Measurements from ENCODE around the gene UCMA. TPM values are rescaled to one million over a fixed set of nuclear protein-coding genes. Genes with fewer than 3 reads are reported as not detected.

The UCMA gene
- polyA plus RNA-seq, 1 donor, result 0.95 TPM

DNA sequence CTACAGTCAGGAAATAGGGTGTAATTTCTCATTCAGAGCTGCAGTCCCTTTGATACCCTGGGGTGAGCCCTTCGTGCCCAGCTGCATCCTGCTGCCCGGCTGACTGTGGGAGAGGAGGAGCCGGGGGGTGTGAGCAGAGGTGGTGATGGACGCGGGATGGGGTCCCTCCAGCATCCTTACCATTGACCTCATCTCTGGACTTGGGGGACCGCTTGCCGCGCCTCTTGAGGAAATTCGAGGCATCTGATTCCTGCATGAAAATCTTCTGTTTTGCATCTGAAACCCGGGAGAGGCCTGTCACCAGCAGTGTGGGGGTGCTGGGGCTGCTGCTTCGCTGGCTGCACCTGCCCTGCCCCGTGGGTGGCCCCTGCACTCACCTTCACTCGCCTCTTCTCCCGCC is 816 bp downstream of the UCMA start:
- DNase-seq (ENCODE audit: low read depth), result no peak

DNA sequence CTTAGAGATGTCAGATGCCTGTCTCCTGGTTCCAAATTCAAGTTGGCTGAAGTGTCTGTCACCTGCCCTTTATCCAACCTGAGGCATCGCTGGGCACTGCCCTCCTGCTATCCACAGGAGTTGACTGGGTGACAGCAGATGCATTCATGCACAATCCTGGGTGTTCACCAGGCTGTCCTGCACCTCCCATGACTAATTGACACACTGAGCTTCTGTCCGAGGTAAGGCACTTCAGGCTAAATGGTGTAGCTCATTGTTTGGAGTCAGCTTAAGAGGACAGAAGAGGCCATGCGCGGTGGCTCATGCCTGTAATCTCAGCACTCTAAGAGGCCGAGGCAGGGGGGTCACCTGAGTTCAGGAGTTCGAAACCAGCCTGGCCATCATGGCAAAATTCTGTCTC is 2.4 kb downstream of the UCMA start:
- DNase-seq (ENCODE audit: low read depth), result no peak

- DNase-seq (ENCODE audit: low read depth), result no peak
Observed at GRCh38 chr10:13231190-13231589, 3.0 kb downstream of the UCMA start.

DNA sequence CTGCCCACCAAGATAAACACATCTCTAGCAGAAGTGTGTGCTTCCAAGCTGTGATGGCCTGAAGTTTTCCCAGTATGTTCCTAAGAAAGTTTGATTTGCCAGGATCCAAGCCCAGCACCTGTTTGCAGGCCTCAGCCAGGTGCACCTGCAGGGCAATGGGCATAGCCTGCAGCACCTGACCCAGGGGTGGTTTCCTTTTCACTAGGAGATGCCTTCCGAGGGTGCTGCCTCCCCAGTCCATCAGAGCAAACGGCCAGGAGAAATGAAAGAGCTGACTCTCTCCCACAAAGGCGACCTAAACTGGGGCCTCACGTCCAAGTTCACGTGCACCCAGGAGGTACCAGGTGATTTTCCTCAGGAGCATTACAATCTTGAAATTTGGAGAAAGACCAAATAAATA is 7.1 kb downstream of the UCMA start:
- DNase-seq (ENCODE audit: low read depth), result no peak

- no peak for DNase-seq (ENCODE audit: low read depth)
Observed at GRCh38 chr10:13225601-13226000, 8.6 kb downstream of the UCMA start.

DNA sequence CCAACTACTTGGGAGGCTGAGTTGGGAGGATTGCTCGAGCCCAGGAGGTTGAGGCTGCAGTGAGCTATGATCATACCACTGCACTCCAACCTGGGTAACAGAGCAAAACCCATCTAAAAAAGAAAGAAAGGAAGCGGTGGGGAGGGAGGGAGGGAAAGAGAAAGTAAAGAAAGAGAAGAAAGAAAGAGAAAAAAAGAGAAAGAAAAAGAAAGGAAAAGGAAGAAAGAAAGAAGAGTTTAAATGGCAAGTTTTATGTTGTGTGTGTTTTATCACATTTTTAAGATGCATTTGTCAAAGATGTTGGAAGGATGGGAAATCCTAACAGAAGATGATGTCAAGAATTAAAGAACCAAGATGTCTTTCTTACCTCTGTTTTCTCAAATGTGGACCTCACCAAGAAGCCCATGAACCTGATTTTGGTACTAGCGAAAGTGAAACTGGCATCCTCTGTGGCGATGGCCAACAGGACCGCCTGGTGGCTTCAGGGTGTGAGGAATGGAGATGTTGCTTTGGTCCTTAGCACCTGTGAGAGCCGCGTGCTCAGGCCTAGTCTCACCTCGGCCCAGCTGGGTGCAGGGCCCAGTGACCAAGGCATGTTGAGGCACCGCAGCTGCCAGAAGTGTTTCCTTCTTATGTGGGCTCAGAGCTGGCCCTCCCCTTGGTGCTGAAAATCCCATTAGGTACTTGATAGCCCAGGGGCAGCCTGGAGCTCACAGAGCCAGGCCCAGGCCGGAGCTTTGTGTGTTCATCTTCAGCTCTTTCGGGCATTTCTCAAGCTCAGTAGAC is 9.8 kb downstream of the UCMA start:
- no peak for DNase-seq (ENCODE audit: low read depth)

GRCh38 chr10:13223241-13223640 is 10.9 kb downstream of the UCMA start:
- no peak for DNase-seq (ENCODE audit: low read depth)

GRCh38 chr10:13222566-13222965 is 11.6 kb downstream of the UCMA start:
- DNase-seq (ENCODE audit: low read depth), result no peak

DNA sequence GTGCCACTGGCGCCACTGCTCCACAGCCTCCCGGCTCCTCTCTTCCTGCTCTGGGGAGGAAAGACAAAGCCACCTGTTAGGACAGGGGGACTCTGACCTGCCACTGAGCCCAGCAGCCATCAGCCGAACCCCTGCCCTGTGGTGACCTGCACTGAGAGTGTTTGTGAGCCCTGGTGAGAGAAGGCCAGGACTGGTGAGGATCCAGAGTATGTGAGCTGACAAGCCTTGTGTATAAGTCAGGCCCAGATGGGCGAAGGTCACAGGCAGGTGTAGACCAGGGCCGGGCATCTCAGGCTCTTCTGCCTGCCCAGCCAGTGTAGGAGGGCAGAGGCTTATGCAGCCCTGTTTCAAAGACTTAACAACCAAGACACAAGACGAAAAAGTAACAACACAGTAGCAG is 12.0 kb downstream of the UCMA start:
- no peak for DNase-seq (ENCODE audit: low read depth)

DNA sequence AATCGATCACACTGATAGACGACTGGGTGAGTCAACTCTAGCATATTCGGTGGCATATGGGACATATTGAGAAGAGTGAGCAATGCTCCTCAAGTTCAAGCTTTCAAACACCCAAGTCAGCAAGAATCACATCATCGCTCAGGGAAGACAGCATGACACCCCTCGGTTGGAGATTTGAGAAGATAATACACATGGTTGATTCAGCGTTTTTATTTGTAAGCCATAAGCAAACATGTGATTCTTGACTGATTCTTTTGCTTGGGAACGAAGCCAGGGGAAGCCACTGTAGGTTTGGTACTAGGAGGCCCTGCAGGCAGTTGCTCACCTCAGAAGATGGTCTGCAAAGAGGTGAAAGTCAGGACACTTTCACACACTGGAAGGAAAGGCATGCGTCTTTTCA is 12.6 kb downstream of the UCMA start:
- no peak for DNase-seq (ENCODE audit: low read depth)

GRCh38 chr10:13219685-13220670 is 14.2 kb downstream of the UCMA start:
- DNase-seq (ENCODE audit: low read depth), result no peak

- no peak for DNase-seq (ENCODE audit: low read depth)
Observed at GRCh38 chr10:13218878-13219277, 15.3 kb downstream of the UCMA start.

GRCh38 chr10:13213163-13213562 is 21.0 kb downstream of the UCMA start:
- no peak for DNase-seq (ENCODE audit: low read depth)

DNA sequence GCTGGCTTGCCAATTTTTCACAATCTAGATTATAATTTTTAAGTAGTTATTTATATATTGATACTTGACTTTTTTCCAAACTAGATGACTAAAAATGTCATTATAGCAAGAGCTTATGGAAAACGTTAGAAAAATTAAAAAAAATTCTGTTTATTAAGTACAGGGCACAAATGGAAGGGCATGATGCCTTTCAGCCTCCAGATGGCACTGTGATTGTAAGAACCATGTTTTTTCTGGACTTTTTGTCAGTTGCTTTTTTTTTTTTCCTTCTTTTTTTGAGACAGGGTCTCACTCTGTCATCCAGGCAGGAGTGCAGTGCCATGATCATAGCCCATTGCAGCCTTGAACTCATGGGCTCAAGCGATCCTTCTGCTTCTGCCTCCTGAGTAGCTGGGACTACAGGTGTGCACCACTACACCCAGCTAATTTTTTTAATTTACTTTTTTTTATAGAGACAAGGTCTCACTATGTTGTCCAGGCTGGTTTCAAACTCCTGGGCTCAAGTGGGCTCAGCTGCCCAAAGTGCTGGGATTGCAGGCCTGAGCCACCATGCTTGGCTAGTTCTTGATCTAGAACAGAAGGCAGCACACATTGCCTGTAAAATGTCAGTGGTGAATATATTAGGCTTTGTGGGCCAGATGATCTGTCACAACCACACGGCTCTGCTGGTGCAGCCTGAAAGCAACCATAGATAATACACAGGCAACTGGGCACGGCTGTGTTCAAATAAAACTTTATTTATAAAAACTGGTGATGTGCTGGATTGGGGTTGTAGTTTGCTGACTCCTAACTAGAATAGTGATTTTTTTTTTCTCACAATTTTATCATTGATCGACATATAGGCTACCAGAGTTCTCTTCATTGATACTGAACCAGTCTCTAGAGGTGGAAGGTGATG is 27.4 kb downstream of the UCMA start:
- DNase-seq (ENCODE audit: low read depth), result no peak

DNA sequence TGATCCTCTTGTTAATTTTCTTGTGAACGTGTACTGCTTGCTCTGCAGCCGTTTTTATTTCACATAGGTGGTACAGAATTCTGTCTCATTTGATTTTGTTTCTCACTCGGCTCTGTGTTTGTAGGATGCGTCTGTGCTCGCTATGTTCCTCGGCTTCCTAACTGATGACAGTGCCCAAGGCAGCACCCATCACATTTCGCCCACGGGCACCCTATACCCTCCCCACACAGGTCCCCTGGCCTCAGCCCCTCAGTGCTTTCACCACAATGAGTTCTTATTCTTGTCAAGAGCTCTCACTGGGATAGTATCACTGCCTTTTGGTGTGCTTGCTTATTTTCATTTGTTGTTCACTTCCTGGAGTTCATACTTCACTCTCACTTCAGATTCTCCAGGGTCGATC is 28.1 kb downstream of the UCMA start:
- no peak for DNase-seq (ENCODE audit: low read depth)

GRCh38 chr10:13201132-13201531 is 33.0 kb downstream of the UCMA start:
- DNase-seq (ENCODE audit: low read depth), result no peak

GRCh38 chr10:13195016-13195415 is 39.2 kb downstream of the UCMA start:
- DNase-seq (ENCODE audit: low read depth), result no peak

DNA sequence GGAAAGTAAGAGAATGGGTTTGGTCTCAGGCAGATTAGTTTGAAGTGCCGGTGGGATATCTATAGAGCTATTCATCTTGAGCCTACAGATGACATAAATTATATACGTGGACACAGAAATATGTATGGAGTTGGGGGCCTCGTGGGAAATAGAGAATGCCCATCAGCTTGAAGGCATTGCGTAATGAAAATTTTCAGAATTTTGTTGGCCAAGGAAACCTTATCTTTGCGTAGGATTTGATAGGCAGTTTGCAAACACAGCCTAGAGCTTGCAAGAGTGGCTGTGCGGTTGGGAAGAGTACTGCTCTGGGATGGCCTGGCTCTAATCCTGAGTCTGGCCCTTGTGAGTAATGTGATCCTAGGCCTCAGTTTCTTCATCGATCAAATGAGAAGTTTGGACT is 40.5 kb downstream of the UCMA start:
- no peak for DNase-seq (ENCODE audit: low read depth)

GRCh38 chr10:13191362-13191761 is 42.8 kb downstream of the UCMA start:
- DNase-seq (ENCODE audit: low read depth), result no peak

- DNase-seq (ENCODE audit: low read depth), result no peak
Observed at GRCh38 chr10:13190816-13191215, 43.4 kb downstream of the UCMA start.

DNA sequence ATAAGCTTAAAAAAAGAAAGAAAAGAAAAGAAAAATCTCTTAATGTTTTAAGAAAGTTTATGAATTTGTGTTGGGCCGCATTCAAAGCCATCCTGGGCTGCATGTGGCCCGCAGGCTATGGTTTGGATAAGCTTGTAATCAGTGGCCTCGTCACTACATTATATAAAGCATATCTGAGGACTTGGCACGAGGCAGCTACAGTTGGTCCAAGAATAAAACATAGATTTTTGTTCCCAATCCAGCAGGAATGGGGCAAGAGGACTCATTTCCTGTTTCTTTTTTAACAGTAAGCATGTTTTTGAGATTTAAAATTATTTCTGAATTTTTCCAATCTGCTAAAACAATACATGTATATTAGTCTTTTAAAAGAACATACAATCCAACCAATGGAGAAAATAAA is 44.2 kb downstream of the UCMA start:
- no peak for DNase-seq (ENCODE audit: low read depth)

GRCh38 chr10:13188593-13188992 is 45.6 kb downstream of the UCMA start:
- no peak for DNase-seq (ENCODE audit: low read depth)

Measured in forelimb muscle (tissue), 1 donor.